GM10248 (cell line): ENCODE measurements around the gene SLC29A3.

Source experiments
- CTCF ChIA-PET: fragments of 300-600 bp; sonication (Branson Sonifier 250); formaldehyde crosslinking; extraction: SDS; loops from one replicate; lab custom pipeline; 2021; ENCODE audit warnings: antibody characterized with exemption; lab: Yijun Ruan, JAX
- POLR2A ChIA-PET: fragments of 350-650 bp; sonication (Branson Sonifier 250); formaldehyde crosslinking; extraction: SDS; loops from one replicate; lab custom pipeline; 2020; ENCODE audit warnings: antibody characterized with exemption; lab: Yijun Ruan, JAX
- DNase-seq: peaks from one replicate; pipeline ENCODE4 v3.0.0; 2012; ENCODE audit errors: extremely low spot score
- CTCF ChIP-seq: IDR thresholded peaks from 2 replicates; pipeline ENCODE4 v1.5.1; 2012; ENCODE audit warnings: mild to moderate bottlenecking, low read depth; ENCODE audit errors: extremely low read depth, missing control alignments, control extremely low read depth

The SLC29A3 gene

GRCh38 chr10:71404503-71405295 is 85.6 kb downstream of the SLC29A3 start:
- no peak for TF ChIP-seq CTCF
- no peak for DNase-seq
- ChIA-PET POLR2A (no interaction called here), CTCF (interaction anchor here (1.7 kb wide), 1 partner anchor 38 kb away, joined by 3 read pairs; no protein-coding TSS in a partner anchor)

GRCh38 chr10:71406878-71407277 is 87.8 kb downstream of the SLC29A3 start:
- POLR2A ChIA-PET, result no interaction called here
- TF ChIP-seq CTCF, result no peak
- CTCF ChIA-PET, result interaction anchor here (0.7 to 1.4 kb wide), 5 partner anchors 11 to 202 kb away, joined by 3 to 7 read pairs (median 3); no protein-coding TSS in a partner anchor
- DNase-seq, result no peak

GRCh38 chr10:71408436-71409225 is 89.6 kb downstream of the SLC29A3 start:
- POLR2A ChIA-PET, result no interaction called here
- CTCF ChIA-PET, result interaction anchor here (1.4 kb wide), 1 partner anchor 185 kb away, joined by 3 read pairs; no protein-coding TSS in a partner anchor
- no peak for DNase-seq
- no peak for TF ChIP-seq CTCF

- CTCF ChIA-PET, result no interaction called here
These were observed 90.6 kb downstream of the SLC29A3 start for GRCh38 chr10:71409516-71410104.

More at GRCh38 chr10:71409516-71410104, 90.6 kb downstream of the SLC29A3 start:
- TF ChIP-seq CTCF, result no peak
- DNase-seq, result no peak
- POLR2A ChIA-PET, result no interaction called here
